ENCODE data around the gene ATP11A.

DNA sequence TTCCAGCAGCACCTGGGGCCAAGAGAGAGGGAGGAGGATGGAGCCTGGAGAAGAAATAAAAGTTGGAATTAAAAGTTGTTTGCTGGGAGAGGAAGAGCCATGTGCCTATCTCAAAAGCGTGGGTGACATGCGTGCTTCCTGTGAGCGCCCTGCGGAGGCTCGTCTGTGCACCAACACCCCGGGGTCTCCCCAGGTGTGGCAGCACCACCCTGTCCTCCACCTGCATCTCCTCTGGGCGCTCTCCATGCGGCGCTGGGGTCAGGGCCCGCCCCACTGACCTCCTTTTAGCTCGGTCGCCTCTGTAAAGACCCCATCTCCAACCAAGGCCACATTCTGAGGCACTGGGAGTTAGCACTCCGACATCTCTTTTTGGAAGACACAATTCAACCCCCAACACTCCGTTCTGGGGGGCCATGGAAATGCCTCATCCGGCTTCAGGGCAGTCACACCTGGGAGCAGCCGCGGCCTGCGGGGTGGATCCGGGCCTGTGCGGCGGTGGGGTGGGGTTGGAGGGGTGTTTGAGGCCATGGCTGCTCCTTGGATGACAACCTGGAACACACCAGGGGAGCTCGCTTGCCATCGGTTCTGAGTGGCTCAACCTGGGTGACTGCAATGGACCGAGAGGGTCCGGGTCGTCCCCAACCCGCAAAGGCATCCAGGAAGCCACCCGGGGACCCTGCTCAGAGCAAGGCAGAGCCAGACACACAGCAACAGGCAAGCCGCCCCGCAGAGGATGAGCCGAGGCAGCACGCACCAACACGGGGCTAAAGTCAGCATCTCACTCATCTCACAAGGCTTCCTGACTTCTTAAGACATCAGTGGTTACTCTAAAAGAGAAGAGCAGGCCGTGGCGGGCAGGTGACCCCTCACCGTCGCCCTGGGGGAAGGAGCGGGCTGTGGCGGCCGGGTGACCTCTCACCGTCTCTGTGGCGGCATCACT is 199.8 kb downstream of the ATP11A start:
- TF ChIP-seq, protein P1, sequence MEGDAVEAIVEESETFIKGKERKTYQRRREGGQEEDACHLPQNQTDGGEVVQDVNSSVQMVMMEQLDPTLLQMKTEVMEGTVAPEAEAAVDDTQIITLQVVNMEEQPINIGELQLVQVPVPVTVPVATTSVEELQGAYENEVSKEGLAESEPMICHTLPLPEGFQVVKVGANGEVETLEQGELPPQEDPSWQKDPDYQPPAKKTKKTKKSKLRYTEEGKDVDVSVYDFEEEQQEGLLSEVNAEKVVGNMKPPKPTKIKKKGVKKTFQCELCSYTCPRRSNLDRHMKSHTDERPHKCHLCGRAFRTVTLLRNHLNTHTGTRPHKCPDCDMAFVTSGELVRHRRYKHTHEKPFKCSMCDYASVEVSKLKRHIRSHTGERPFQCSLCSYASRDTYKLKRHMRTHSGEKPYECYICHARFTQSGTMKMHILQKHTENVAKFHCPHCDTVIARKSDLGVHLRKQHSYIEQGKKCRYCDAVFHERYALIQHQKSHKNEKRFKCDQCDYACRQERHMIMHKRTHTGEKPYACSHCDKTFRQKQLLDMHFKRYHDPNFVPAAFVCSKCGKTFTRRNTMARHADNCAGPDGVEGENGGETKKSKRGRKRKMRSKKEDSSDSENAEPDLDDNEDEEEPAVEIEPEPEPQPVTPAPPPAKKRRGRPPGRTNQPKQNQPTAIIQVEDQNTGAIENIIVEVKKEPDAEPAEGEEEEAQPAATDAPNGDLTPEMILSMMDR (IDR thresholded peaks at IDR 0.05 in 8 of 11, conservative IDR thresholded peaks at IDR 0.05 in 3 of 11) = no peak
- no peak for TF ChIP-seq POLR2A (IDR thresholded peaks at IDR 0.05)
